ENCODE measurements around the gene SUPT5H. TPM values are rescaled to one million over a fixed set of nuclear protein-coding genes. Genes with fewer than 3 reads are reported as not detected.
A peak's percentile ranks its signal among the peaks of the same experiment; 100 is the strongest.

SUPT5H gene
- total and polyA plus RNA-seq, 2 of the 8 experiments (the other 6 are each of a cell fraction or from before 2014, with no cell fraction given), result 77.8 to 111 TPM

DNA sequence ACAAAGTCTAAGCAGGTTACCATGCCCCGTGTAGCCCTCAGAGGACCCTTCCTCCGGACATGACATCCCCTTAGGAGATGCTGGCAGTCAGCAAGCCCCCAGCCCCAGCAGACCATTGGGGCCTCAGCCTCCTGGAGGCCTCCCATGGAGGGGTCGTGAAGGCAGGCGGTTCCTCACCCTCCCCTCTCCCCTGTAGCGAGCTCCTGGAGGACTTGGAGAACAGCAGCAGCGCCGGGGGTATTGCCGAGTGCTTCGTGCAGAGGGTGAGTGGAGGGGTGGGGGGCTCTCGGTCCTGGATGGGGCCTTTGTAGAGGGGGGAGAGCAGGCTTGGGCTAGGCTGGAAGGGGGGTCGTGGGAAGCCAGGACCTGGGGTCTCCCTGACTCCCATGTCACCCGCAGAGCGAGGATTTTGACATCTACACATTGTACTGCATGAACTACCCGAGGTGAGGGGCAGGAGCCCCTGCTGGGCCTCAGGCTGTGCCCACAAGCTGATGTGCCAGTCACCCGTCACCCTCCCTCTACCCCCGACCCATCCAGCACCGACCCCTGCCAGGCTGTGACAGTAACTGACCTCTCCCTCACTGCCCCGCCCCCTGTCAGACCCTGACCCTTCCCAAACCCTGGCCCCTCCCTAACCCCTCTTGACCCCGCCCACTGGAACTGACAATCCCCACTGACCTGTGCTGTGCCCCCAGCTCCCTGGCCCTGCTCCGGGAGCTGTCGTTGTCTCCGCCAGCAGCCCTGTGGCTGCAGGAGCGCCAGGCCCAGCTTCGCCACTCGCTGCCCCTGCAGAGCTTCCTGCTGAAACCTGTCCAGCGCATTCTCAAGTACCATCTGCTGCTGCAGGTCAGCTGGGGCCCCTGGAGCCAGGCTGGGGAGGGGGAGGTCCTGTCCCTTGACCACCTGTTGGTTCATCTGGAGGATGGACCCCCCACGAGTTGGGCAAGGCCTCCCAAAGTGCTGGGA lies 28.9 kb upstream of the SUPT5H start:
- Histone ChIP-seq H3K9ac (replicated peaks in 1 of 4; ENCODE audit: extremely low read depth in 1 of 4, low read depth in 3 of 4, low read length in 3 of 4) (no peak overlapping the region), H2AK5ac (ENCODE audit: low read depth, low read length) (no peak overlapping the region), H3K4me3 (ENCODE audit: extremely low read depth in 1 of 4, insufficient read depth in 2 of 4, low read depth in 3 of 4, low read length in 4 of 4) (peak overlapping the region in 1 of 4 experiments; percentile 8; a peak in 2 of 8 replicates), H3K4me2 (ENCODE audit: insufficient read depth in 1 of 2, low read depth in 2 of 2, low read length in 2 of 2) (no peak overlapping the region), H3K4me1 (replicated peaks in 1 of 4; ENCODE audit: control insufficient read depth in 3 of 4, insufficient read depth in 4 of 4, low read length in 3 of 4) (peaks cover 1 to 16% (median 8%) of the 10 kb centered on the region in 4 experiments; a peak in 6 of 7 replicates), H2BK15ac (ENCODE audit: low read length) (no peak overlapping the region), H2BK5ac (ENCODE audit: low read depth, low read length) (no peak overlapping the region), H3K18ac (ENCODE audit: extremely low read depth, low read length) (no peak overlapping the region), H4K20me1 (replicated peaks in 1 of 2; ENCODE audit: control insufficient read depth in 1 of 2, insufficient read depth in 2 of 2, low read length in 2 of 2) (peaks cover 7 to 22% of the 10 kb centered on the region in 2 experiments), H3K27ac (ENCODE audit: low read depth, low read length) (no peak overlapping the region), H2BK120ac (replicated peaks; ENCODE audit: low read depth, low read length) (no peak overlapping the region), H2BK20ac (ENCODE audit: low read length) (no peak overlapping the region), H3K9me3 (ENCODE audit: insufficient read depth in 2 of 2, low read depth in 1 of 2, low read length in 1 of 2) (no peaks in the 10 kb centered on the region), H2BK12ac (ENCODE audit: low read depth, low read length) (no peak overlapping the region), H3K56ac (replicated peaks; ENCODE audit: insufficient read length, low read depth, low read length) (no peak overlapping the region), H3K79me2 (ENCODE audit: control insufficient read depth in 1 of 2, insufficient read depth in 2 of 2, low read length in 2 of 2) (peaks cover 6 to 17% of the 10 kb centered on the region in 2 experiments; a peak in 3 of 4 replicates), H4K8ac (ENCODE audit: extremely low read depth, insufficient read depth, low read length) (peak overlapping the region; percentile 17; the same call in 1 of the 2 replicates), H3K4ac (replicated peaks; ENCODE audit: insufficient read length, low read depth, low read length) (no peak overlapping the region), H4K5ac (ENCODE audit: insufficient read length, low read depth, low read length) (no peak overlapping the region), H3K79me1 (ENCODE audit: low read depth, low read length) (no peaks in the 10 kb centered on the region; the same call in 1 of the 2 replicates), H3K14ac (ENCODE audit: insufficient read length) (no peak overlapping the region), H3K36me3 (ENCODE audit: control insufficient read depth in 2 of 4, insufficient read depth in 4 of 4, low read length in 3 of 4) (peaks cover 5 to 25% (median 14%) of the 10 kb centered on the region in 4 experiments), H3K27me3 (replicated peaks in 1 of 4; ENCODE audit: control insufficient read depth in 3 of 4, extremely low read depth in 1 of 4, insufficient read depth in 3 of 4, low read length in 3 of 4) (no peaks in the 10 kb centered on the region), H2AFZ (ENCODE audit: low read length) (no peak overlapping the region), H3K23ac (ENCODE audit: insufficient read length) (no peak overlapping the region), H3K23me2 (ENCODE audit: low read depth, low read length) (peaks cover 9% of the 10 kb centered on the region), H4K91ac (replicated peaks; ENCODE audit: insufficient read length, low read length) (no peak overlapping the region)
- no peak for TF ChIP-seq CTBP2 (IDR thresholded peaks at IDR 0.05; ENCODE audit: borderline replicate concordance, insufficient read depth, insufficient read length, low read length)
- 86% methylated on average over 24 of the region's 27 CpGs; no CpG with 5 or more reads in 1 of the 2 experiments for WGBS, 2 experiments (ENCODE audit: extremely low coverage in 1 of 2, insufficient coverage in 1 of 2, insufficient read length in 1 of 2, insufficient replicate concordance in 2 of 2, low coverage in 1 of 2, low lambda C conversion rate in 2 of 2, missing lambda C conversion rate in 1 of 2)
- ChIA-PET POLR2A (ENCODE audit: partially characterized antibody) (interaction anchor here (0.6 to 25.7 kb wide), 8 partner anchors 9 to 1469 kb away, joined by 3 to 1154 read pairs (median 4); partner anchors contain the start of genes MED29, PAF1, RPS16 and SUPT5H), CTCF (ENCODE audit: partially characterized antibody) (interaction anchor here (0.6 to 3.1 kb wide), 7 partner anchors 11 to 58 kb away, joined by 3 to 13 read pairs (median 4); partner anchors contain the start of gene RPS16)
- FAIRE-seq, result no peak
- peak in 1 of 2 experiments; percentile 53 for DNase-seq (ENCODE audit: low read depth in 1 of 2, low spot score in 2 of 2)

Measured in H1 (cell line).